DND-41 (cell line): ENCODE results near the gene PPP1R15B.

ENCODE experiments used
- ATAC-seq: fragments of 200-7000 bp; cut with Tn5 transposase; 3 replicates; pipeline ENCODE4 v1.9.1; 2021; ENCODE audit warnings: low read depth; ENCODE audit not compliant: insufficient read depth
- DNase-seq: peaks from one replicate; pipeline ENCODE4 v3.0.0-alpha.2; 2020
- H2AFZ ChIP-seq: 2 replicates; pipeline ENCODE4 v1.6.0; 2012; ENCODE audit warnings: low read depth, low read length
- H3K27ac ChIP-seq: 2 replicates; pipeline ENCODE4 v1.5.1; 2012; ENCODE audit warnings: low read length, inconsistent platforms
- H3K27me3 ChIP-seq: fragments of 200-600 bp; sonication (generic); 2 replicates; pipeline ENCODE4 v1.6.0; 2012; ENCODE audit warnings: low read length, mild to moderate bottlenecking, inconsistent platforms; ENCODE audit not compliant: insufficient read depth, poor library complexity
- H3K36me3 ChIP-seq: 2 replicates; pipeline ENCODE4 v1.5.1; 2012; ENCODE audit warnings: low read length, inconsistent platforms; ENCODE audit not compliant: insufficient read depth
- H3K4me1 ChIP-seq: 2 replicates; pipeline ENCODE4 v1.5.1; 2012; ENCODE audit warnings: mild to moderate bottlenecking, low read length; ENCODE audit not compliant: insufficient read depth
- H3K4me2 ChIP-seq: 2 replicates; pipeline ENCODE4 v1.6.0; 2012; ENCODE audit warnings: mild to moderate bottlenecking, moderate library complexity, low read length, inconsistent platforms; ENCODE audit not compliant: insufficient read depth
- H3K4me3 ChIP-seq, 2 experiments: fragments of 200-600 bp in 1 of 2; shearing (Covaris generic) in 1 of 2; 2 replicates each; pipeline ENCODE4 v1.5.1; 2012 to 2016; ENCODE audit warnings: inconsistent platforms in 2 of 2, low read length in 2 of 2, mild to moderate bottlenecking in 2 of 2, low read depth in 1 of 2, moderate library complexity in 1 of 2
- H3K79me2 ChIP-seq: 2 replicates; pipeline ENCODE4 v1.6.0; 2012; ENCODE audit warnings: low read length, inconsistent platforms; ENCODE audit not compliant: insufficient read depth
- H3K9ac ChIP-seq: 2 replicates; pipeline ENCODE4 v1.6.0; 2012; ENCODE audit warnings: low read depth, mild to moderate bottlenecking, inconsistent platforms, low read length, moderate library complexity
- H3K9me3 ChIP-seq: 2 replicates; pipeline ENCODE4 v1.5.1; 2012; ENCODE audit warnings: low read length, moderate library complexity, mild to moderate bottlenecking, inconsistent platforms; ENCODE audit not compliant: insufficient read depth, severe bottlenecking
- H4K20me1 ChIP-seq: 2 replicates; pipeline ENCODE4 v1.6.0; 2012; ENCODE audit warnings: low read length; ENCODE audit not compliant: insufficient read depth
- CTCF ChIP-seq: IDR thresholded peaks from 2 replicates; pipeline ENCODE4 v1.5.1; 2012; ENCODE audit warnings: borderline replicate concordance, low read length, moderate library complexity, mild to moderate bottlenecking; ENCODE audit not compliant: poor library complexity, severe bottlenecking; ENCODE audit errors: extremely low read depth
- EZH2 ChIP-seq: IDR thresholded peaks from 3 replicates; pipeline ENCODE4 v1.6.1; 2012; ENCODE audit warnings: borderline replicate concordance, low read depth, mild to moderate bottlenecking, moderate library complexity, low read length, inconsistent platforms; ENCODE audit not compliant: severe bottlenecking

The PPP1R15B gene

GRCh38 chr1:204385727-204386126 is 25.9 kb downstream of the PPP1R15B start:
- H3K4me2 ChIP-seq: no peak overlapping the region
- H3K79me2 ChIP-seq: no peaks in the 10 kb centered on the region
- peaks cover 13% of the 10 kb centered on the region for H3K4me1 ChIP-seq
- H2AFZ ChIP-seq: no peak overlapping the region
- no peak overlapping the region for H3K9ac ChIP-seq
- no peak overlapping the region for H3K27ac ChIP-seq
- H4K20me1 ChIP-seq: no peaks in the 10 kb centered on the region
- TF ChIP-seq CTCF: no peak
- no peak for TF ChIP-seq EZH2
- no peak overlapping the region for H3K4me3 ChIP-seq
- H3K27me3 ChIP-seq: peaks cover 6% of the 10 kb centered on the region
- H3K36me3 ChIP-seq: no peaks in the 10 kb centered on the region
- no peak for DNase-seq
- H3K9me3 ChIP-seq: no peaks in the 10 kb centered on the region
- no peak for ATAC-seq

DNA sequence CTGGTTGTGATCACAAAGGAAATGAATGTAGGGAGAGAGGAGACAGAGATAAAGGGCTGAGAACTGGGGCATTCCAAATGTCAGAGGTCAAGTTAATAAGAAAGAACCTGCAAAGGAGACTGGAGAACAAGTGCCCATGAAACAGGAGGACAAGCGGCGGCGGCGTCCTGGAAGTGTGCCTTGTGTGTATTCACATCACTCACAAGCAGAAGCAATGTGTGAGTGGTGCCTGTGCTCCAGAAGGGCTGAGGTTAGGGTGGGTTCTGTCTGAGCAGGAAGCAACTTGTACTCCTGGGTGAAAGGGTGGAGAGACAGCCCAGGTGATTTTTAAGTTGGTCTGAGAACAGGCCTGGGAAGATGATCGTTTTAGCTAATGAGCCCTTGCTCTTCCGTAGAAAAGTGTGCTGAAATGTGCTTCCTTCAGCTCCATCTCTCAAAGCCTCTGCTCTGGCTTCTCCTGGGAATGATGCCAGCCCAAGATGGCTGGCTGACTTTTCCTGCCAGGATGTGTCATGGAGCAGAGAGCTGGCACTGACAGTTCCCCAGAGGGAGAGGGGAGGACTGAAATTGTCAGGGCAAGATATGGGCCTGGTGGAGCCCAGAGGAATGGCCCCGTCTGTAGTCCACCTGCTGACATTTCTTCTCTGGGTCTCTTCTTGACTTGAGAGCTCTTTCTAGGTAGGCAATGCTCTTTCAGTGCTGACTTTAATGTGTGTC is 26.8 kb downstream of the PPP1R15B start:
- DNase-seq (no peak), ATAC-seq (no peak)
- Histone ChIP-seq H3K9me3 (no peaks in the 10 kb centered on the region), H3K4me3 (no peak overlapping the region), H3K27me3 (peaks cover 15% of the 10 kb centered on the region), H4K20me1 (no peaks in the 10 kb centered on the region), H3K4me2 (no peak overlapping the region), H3K4me1 (peaks cover 13% of the 10 kb centered on the region), H3K27ac (no peak overlapping the region), H2AFZ (no peak overlapping the region), H3K79me2 (no peaks in the 10 kb centered on the region), H3K36me3 (no peaks in the 10 kb centered on the region), H3K9ac (no peak overlapping the region)
- TF ChIP-seq CTCF: no peak
- no peak for TF ChIP-seq EZH2

DNA sequence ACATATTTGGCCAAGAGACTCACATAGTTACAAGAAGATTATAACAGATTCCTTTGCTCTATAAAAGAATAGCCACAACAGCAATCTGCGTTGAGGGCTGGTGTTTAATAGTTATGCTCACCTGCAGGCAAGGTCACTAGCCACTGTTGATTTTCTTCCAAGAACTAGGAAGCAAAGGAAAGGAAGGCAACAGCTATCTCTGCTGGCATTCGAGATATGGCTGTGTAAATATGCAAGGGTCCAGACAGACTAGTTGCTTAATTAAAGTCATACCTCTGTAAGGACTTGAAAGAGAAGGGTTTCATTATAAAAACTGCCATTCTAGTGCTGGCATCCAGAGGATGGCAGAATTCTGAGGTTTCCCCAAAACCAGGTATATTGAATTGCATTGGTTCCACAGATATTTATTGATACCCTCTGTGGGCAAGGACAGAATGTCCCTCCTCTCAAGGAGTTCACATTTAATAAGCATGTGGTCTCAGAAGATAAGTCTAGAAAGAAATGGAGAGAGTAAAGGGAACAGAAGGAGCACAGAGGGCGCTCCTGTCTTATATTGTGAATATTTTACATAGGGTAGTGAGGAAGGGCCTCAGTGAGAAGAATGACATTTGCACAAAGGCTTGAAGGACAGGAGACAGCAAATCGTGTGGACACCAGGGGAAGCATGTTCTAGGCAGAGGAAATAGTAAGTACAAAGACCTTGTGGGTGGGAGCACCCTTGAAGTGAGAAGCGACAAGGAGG is 28.3 kb downstream of the PPP1R15B start:
- Histone ChIP-seq H3K4me2 (no peak overlapping the region; the same call in 1 of the 2 replicates), H4K20me1 (no peaks in the 10 kb centered on the region), H3K9me3 (no peaks in the 10 kb centered on the region), H3K79me2 (no peaks in the 10 kb centered on the region), H3K27ac (no peak overlapping the region), H3K9ac (no peak overlapping the region), H3K27me3 (peaks cover 28% of the 10 kb centered on the region), H3K4me1 (peaks cover 13% of the 10 kb centered on the region), H2AFZ (peak overlapping the region; percentile 82; the same call in 1 of the 2 replicates), H3K4me3 (no peak overlapping the region), H3K36me3 (no peaks in the 10 kb centered on the region)
- no peak for ATAC-seq
- no peak for DNase-seq
- no peak for TF ChIP-seq CTCF
- TF ChIP-seq EZH2: no peak
